Activated CD8-positive, alpha-beta memory T cell treated with anti-CD3 and anti-CD28 coated beads for 36 hours (primary cell): ENCODE results near the gene MACROD2. TPM values are rescaled to one million over a fixed set of nuclear protein-coding genes. Genes with fewer than 3 reads are reported as not detected.
"Not testable (repeated sequence)": the region's sequence is repeated elsewhere in the genome, so short reads cannot be mapped to it uniquely, and the experiment has no call there.

Source experiments
- CTCF ChIA-PET: fragments of 350-600 bp; sonication (Branson Sonifier 250); formaldehyde crosslinking; loops from one replicate; lab custom pipeline; 2021; ENCODE audit warnings: antibody characterized with exemption; lab: Charles Lee
- POLR2A ChIA-PET: fragments of 350-600 bp; sonication (Branson Sonifier 250); formaldehyde crosslinking; loops from one replicate; lab custom pipeline; 2021; ENCODE audit warnings: antibody characterized with exemption; lab: Charles Lee
- total RNA-seq, 2 experiments: library from RNA; stranded (reverse); gene quantifications; one replicate each; pipeline ENCODE4 v1.2.3, GENCODE V29; 2021

The MACROD2 gene
- total RNA-seq, 2 experiments from 2014 or later = not detected

DNA sequence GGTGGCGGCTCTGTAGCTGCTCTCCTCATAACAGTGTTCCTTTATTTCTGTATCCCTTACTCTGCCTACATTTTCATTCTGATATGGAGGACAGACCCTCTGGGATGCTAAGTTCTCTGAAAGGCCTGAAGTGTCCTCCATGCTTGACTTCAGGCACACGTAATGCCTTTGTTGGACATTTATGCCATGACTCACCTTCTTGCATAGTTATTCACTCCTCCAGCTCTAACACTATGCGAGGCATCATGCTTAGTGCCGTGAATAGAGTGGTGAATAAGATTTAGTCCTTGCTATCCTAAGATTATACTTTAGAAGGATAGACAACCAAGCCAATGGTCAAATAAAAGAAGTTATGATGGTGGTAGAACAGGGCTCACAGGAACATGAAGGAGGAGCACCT, 1103.0 kb downstream of the MACROD2 start:
- POLR2A ChIA-PET = no interaction called here
- CTCF ChIA-PET = no interaction called here

GRCh38 chr20:15099130-15099529, 1103.8 kb downstream of the MACROD2 start:
- CTCF ChIA-PET = no interaction called here
- POLR2A ChIA-PET = no interaction called here

DNA sequence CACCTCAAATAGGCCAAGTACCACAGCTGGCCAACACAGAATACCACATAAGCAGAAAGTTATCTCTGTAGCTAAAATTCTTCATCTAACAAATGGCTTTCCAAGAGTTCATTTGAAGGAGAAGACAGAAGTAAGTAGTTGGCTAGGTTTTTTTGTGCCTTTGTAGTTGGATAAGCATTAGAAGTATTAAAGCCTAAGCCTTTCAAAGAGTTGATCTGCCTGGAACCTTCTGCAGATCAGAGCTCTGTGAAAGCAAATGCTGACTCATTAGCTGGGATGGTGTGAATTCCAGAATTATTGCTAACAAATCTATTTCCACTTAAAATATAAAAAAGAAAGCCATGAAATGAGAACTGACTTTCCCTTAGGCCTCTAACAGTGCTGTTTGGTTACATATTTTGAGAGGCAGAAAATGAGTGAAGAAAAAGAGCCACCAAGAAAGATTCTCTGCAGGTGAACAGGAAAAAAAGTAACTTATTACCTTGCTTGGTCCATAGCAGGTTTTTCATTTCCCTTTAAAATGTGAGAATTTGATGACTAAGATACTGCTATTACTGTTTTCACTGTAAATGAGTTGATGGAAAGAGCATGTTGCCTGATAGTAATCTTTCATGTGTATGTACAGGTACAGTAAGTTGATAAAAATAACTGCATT, 1105.3 kb downstream of the MACROD2 start:
- POLR2A ChIA-PET = no interaction called here
- CTCF ChIA-PET = no interaction called here

GRCh38 chr20:15107931-15108330, 1112.6 kb downstream of the MACROD2 start:
- POLR2A ChIA-PET = no interaction called here
- CTCF ChIA-PET = no interaction called here

DNA sequence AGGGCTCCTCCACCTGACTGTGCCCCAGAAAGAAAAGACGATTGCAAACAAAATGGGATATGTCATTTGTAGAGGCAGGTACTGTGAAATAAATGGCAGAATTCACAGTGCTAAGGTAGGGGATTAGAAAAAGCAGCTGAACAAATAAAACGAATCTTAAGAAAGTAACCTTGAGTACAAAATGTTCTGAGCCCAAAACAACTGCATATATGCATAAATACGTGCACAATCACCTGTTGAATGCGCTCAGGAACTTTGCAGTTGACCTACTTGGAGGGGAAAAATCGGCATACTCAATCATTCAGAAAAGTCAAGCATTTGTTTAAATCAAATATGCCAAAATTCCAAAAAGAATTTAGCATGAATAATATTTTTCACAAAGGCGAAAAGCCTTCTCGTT, 1114.2 kb downstream of the MACROD2 start:
- ChIA-PET POLR2A (no interaction called here), CTCF (no interaction called here)

GRCh38 chr20:15111654-15112053, 1116.3 kb downstream of the MACROD2 start:
- ChIA-PET CTCF (no interaction called here), POLR2A (no interaction called here)

DNA sequence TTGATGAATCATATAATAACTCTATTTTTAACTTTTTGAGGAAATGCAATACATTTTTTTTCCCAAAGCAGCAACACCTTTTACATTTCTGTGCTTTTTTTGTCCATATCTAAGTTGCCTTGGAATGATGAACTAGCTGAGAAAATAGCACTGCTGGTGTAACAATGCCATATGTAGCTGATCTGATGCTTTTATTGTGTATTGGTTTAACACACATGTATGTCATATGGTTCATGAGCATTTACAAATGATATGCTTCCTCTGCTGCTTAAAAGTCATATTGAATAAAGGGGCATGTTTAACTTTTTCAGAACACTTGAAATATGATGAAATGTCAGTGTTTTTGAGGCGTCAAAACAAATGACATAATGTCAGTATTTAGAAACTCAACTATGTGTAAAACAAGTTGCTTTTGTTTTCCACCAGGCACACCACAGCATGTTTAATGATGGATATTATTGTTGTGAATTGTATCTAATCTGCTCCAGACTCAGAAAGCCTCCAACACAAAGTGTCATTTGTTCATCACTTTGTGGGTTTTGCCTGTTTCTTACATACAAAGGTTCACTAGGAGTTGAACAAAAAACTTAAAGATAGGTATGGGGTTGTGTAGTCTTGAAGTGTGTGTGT, 1117.9 kb downstream of the MACROD2 start:
- POLR2A ChIA-PET = no interaction called here

GRCh38 chr20:15119852-15120487, 1124.7 kb downstream of the MACROD2 start:
- CTCF ChIA-PET = no interaction called here
- POLR2A ChIA-PET = no interaction called here

More for the DNA sequence above, 1117.9 kb downstream of the MACROD2 start:
- CTCF ChIA-PET = no interaction called here

- POLR2A ChIA-PET = no interaction called here
- CTCF ChIA-PET = no interaction called here
Observed at GRCh38 chr20:15122613-15123012, 1127.3 kb downstream of the MACROD2 start.

- CTCF ChIA-PET = no interaction called here
Observed at GRCh38 chr20:15131176-15131575, 1135.9 kb downstream of the MACROD2 start.

DNA sequence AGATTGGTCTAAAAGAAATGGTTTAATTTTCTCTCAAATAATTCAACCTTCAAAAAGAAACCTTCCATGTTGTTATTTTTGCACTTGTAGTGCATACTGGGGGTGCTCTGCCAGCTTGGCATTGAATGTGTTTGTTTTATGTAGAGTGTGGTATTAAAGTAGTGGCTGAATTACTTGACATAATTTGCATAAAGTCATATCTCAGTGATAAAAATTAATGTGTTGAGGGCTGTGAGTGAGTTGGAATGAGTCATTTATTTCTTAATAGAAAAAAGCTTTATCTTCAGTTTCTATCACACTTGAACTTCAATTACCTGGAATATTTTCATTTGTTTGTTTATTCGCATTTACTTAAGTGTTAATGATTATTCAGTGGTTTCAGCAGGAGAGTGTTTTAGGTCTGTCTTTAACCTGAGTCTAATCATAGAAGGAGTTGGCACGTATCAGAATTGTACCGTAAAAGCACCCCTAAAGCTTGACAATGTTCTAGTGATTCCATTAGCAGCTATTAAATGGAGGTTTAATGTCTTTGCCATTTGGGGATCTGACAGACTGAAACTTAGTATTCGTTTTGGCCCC, 1143.3 kb downstream of the MACROD2 start:
- ChIA-PET CTCF (no interaction called here), POLR2A (no interaction called here)

More at GRCh38 chr20:15131176-15131575, 1135.9 kb downstream of the MACROD2 start:
- POLR2A ChIA-PET = no interaction called here

DNA sequence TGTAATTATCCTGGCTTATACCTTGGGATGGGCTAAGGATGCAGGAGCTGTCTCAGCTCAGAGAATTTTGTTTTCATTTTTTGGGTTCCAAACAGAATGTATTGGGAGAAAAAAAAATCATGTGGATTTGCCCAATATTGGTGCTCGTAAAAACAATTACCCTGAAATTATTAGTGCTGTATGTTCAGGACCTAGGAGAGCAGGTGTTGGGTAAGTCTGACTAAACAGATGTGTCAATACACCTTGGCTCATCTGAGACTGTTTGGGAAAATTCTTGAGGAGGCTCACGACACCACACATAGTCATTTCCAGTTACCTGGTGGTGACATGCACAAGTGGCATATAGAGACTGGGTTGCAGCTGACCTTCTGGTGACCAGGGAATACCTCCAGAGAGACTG, 1144.2 kb downstream of the MACROD2 start:
- POLR2A ChIA-PET = no interaction called here
- CTCF ChIA-PET = no interaction called here

DNA sequence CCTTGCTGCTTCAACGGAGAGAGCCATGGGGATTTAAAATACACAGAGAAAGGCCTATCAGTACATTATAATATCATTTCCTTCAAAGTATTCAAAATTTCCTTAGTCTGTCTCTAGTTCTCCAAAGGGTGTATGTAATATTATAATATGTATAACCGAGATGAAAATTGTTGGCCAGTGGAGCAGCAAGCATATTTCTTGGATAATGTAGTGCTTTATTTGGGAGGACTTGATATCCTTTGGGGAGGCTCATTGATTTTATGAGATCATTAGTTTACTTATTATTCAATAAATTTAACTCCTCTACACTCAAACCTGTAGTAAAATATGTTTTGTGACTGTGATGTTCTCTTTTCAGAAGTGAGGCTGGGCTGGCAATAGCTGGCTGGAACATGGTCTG, 1145.0 kb downstream of the MACROD2 start:
- ChIA-PET POLR2A (no interaction called here), CTCF (no interaction called here)

- POLR2A ChIA-PET, CTCF ChIA-PET: not testable (repeated sequence)
Observed at GRCh38 chr20:15140940-15141339, 1145.6 kb downstream of the MACROD2 start.

GRCh38 chr20:15141861-15142260, 1146.5 kb downstream of the MACROD2 start:
- ChIA-PET POLR2A (no interaction called here), CTCF (no interaction called here)

DNA sequence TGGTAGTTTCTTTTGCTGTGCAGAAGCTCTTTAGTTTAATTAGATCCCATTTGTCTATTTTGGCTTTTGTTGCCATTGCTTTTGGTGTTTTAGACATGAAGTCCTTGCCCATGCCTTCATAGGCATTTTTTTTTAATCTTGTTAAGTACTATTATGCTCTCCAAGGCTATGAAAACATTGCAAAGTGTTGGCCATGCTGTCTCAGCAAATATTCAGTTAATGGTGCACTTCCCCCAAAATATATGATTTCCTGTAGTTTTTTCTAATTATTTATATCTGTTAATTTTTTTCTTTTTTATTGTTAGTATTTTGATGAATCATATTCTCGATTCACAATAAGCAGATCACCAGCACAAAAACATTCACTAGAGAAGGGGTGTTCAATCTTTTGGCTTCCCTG, 1148.2 kb downstream of the MACROD2 start:
- POLR2A ChIA-PET = no interaction called here
- CTCF ChIA-PET = no interaction called here

- CTCF ChIA-PET = no interaction called here
- POLR2A ChIA-PET = no interaction called here
Observed at GRCh38 chr20:15144916-15145315, 1149.6 kb downstream of the MACROD2 start.

DNA sequence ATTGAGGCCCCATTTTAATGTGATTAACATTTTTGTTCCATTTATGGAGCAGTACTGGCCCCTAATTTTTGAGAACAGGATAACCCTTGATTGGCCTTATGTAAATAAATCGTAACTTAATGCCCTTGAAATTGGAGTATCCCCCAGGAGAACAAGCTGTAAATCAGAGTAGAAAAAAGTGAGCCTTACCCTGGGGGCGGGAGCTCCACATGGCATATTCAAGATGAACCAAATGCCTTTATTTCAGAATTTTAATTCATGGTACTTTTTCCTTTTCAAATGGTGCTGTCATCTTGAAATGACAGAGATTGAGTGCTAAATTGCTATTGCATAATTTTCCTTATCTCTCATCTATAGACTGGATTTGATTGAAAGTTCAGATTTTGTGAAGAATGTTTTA, 1151.6 kb downstream of the MACROD2 start:
- CTCF ChIA-PET = no interaction called here
- POLR2A ChIA-PET = no interaction called here

DNA sequence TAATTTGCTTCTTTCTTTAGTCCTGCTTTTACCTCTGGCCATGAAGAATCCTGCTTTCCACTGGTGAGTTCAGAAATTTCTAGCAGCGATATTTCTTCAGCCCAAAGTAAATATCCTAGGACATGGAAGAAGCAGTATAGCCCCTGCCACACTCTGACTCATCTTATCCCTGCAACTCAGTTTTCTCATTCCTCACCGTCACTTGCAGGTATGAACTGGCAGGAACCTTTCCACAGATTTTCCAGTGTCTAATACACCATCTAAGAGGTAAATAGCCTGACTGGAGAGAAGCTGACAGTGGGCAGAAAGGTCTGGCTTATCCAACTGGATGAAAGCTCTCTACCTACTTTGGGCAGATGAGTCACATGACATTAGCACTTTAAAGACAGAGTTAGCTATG, 1158.8 kb downstream of the MACROD2 start:
- POLR2A ChIA-PET = no interaction called here
- CTCF ChIA-PET = no interaction called here

DNA sequence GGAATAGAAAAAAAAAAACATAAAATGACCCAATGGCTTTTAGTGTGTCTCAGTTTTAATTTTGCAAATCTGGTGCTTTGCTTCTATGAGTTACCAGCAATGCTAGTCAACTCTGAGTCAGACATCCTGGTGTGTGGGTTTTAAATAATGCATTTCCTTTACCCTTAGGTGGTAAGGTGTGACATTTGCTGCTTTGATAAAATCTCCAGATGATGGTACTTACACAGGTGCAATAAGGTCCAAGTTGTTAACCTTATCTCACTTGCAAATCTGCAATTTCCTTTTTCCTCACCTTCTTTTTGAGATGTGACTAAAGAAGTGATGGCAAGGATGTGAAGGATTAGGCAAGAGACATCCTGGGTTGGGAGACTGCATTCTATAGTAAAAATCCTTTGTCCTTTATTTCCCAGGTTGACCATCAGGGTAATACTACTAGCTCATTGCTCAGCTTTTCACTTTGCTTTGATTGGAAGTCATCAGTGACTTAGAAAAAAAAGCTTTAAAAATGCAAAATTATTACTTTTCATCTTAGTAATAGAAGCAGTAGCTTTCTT, 1160.6 kb downstream of the MACROD2 start:
- POLR2A ChIA-PET = no interaction called here
- CTCF ChIA-PET = no interaction called here
